ENCODE results near the gene CSTPP1. TPM values are rescaled to one million over a fixed set of nuclear protein-coding genes. Genes with fewer than 3 reads are reported as not detected.

CSTPP1 gene
- total and polyA plus RNA-seq, 2 of the 8 experiments (the other 6 are each of a cell fraction or from before 2014, with no cell fraction given), result 24.2 to 28.7 TPM

- Histone ChIP-seq H3K27ac (ENCODE audit: low read depth, low read length) (no peak overlapping the region), H3K4me1 (replicated peaks in 1 of 4; ENCODE audit: control insufficient read depth in 3 of 4, insufficient read depth in 4 of 4, low read length in 3 of 4) (peaks cover 0 to 4% (median 0%) of the 10 kb centered on the region in 4 experiments; a peak in 2 of 7 replicates), H3K79me2 (ENCODE audit: control insufficient read depth in 1 of 2, insufficient read depth in 2 of 2, low read length in 2 of 2) (no peaks in the 10 kb centered on the region), H3K23me2 (ENCODE audit: low read depth, low read length) (no peaks in the 10 kb centered on the region), H2AK5ac (ENCODE audit: low read depth, low read length) (no peak overlapping the region), H3K56ac (replicated peaks; ENCODE audit: insufficient read length, low read depth, low read length) (no peak overlapping the region), H3K4ac (replicated peaks; ENCODE audit: insufficient read length, low read depth, low read length) (no peak overlapping the region), H3K36me3 (ENCODE audit: control insufficient read depth in 2 of 4, insufficient read depth in 4 of 4, low read length in 3 of 4) (no peaks in the 10 kb centered on the region), H2BK15ac (ENCODE audit: low read length) (no peak overlapping the region), H2BK5ac (ENCODE audit: low read depth, low read length) (no peak overlapping the region), H3K23ac (ENCODE audit: insufficient read length) (no peak overlapping the region), H3K9me3 (ENCODE audit: insufficient read depth in 2 of 2, low read depth in 1 of 2, low read length in 1 of 2) (no peaks in the 10 kb centered on the region), H3K9ac (replicated peaks in 1 of 4; ENCODE audit: extremely low read depth in 1 of 4, low read depth in 3 of 4, low read length in 3 of 4) (no peak overlapping the region), H3K27me3 (replicated peaks in 1 of 4; ENCODE audit: control insufficient read depth in 3 of 4, extremely low read depth in 1 of 4, insufficient read depth in 3 of 4, low read length in 3 of 4) (no peaks in the 10 kb centered on the region), H3K14ac (ENCODE audit: insufficient read length) (no peak overlapping the region), H4K8ac (ENCODE audit: extremely low read depth, insufficient read depth, low read length) (no peak overlapping the region), H4K5ac (ENCODE audit: insufficient read length, low read depth, low read length) (no peak overlapping the region), H3K79me1 (ENCODE audit: low read depth, low read length) (no peaks in the 10 kb centered on the region), H4K20me1 (replicated peaks in 1 of 2; ENCODE audit: control insufficient read depth in 1 of 2, insufficient read depth in 2 of 2, low read length in 2 of 2) (peaks cover 0 to 2% of the 10 kb centered on the region in 2 experiments), H2BK20ac (ENCODE audit: low read length) (no peak overlapping the region), H2AFZ (ENCODE audit: low read length) (no peak overlapping the region), H3K4me3 (ENCODE audit: extremely low read depth in 1 of 4, insufficient read depth in 2 of 4, low read depth in 3 of 4, low read length in 4 of 4) (no peak overlapping the region), H3K18ac (ENCODE audit: extremely low read depth, low read length) (no peak overlapping the region), H3K4me2 (ENCODE audit: insufficient read depth in 1 of 2, low read depth in 2 of 2, low read length in 2 of 2) (no peak overlapping the region), H2BK12ac (ENCODE audit: low read depth, low read length) (no peak overlapping the region), H4K91ac (replicated peaks; ENCODE audit: insufficient read length, low read length) (no peak overlapping the region), H2BK120ac (replicated peaks; ENCODE audit: low read depth, low read length) (no peak overlapping the region)
- FAIRE-seq (no peak), DNase-seq (ENCODE audit: low read depth in 1 of 2, low spot score in 2 of 2) (no peak)
- ChIA-PET POLR2A (ENCODE audit: partially characterized antibody) (interaction anchor here (0.6 to 1.5 kb wide), 3 partner anchors 14 to 227 kb away, joined by 3 to 4 read pairs (median 3); no protein-coding TSS in a partner anchor), CTCF (ENCODE audit: partially characterized antibody) (interaction anchor here (0.6 to 1.2 kb wide), 6 partner anchors 27 to 622 kb away, joined by 3 to 6 read pairs (median 6); no protein-coding TSS in a partner anchor)
- WGBS, 2 experiments (ENCODE audit: extremely low coverage in 1 of 2, insufficient coverage in 1 of 2, insufficient read length in 1 of 2, insufficient replicate concordance in 2 of 2, low coverage in 1 of 2, low lambda C conversion rate in 2 of 2, missing lambda C conversion rate in 1 of 2), result 87% methylated on average over 5 of the region's 5 CpGs; no CpG with 5 or more reads in 1 of the 2 experiments
- no peak for TF ChIP-seq E2F6 (IDR thresholded peaks at IDR 0.05)
- TF ChIP-seq GABPA (IDR thresholded peaks at IDR 0.05; ENCODE audit: borderline replicate concordance, insufficient read depth, low read length), result no peak
- no peak for TF ChIP-seq POU5F1 (IDR thresholded peaks at IDR 0.05; ENCODE audit: low read depth, low read length)
- no peak for TF ChIP-seq MAFK (IDR thresholded peaks at IDR 0.05; ENCODE audit: low read depth, low read length)
- TF ChIP-seq RNF2 (IDR thresholded peaks at IDR 0.05; ENCODE audit: borderline replicate concordance, low read depth, low read length, missing control alignments, poor library complexity, severe bottlenecking), result no peak
- TF ChIP-seq BCL11A (IDR thresholded peaks at IDR 0.05; ENCODE audit: low read depth in 2 of 2, low read length in 2 of 2), result no peak
- TF ChIP-seq EP300 (IDR thresholded peaks at IDR 0.05; ENCODE audit: borderline replicate concordance in 1 of 2, low read depth in 2 of 2, low read length in 2 of 2), result no peak
Measured at GRCh38 chr11:47158242-47158641, 221.7 kb downstream of the CSTPP1 start.
